HCT116 (cell line): ENCODE measurements around the gene GRM1. TPM values are rescaled to one million over a fixed set of nuclear protein-coding genes. Genes with fewer than 3 reads are reported as not detected.

Experiments used
- ATAC-seq: fragments of 200-7000 bp; cut with Tn5 transposase; 2 replicates; pipeline ENCODE4 v1.9.1; 2020; ENCODE audit warnings: mild to moderate bottlenecking, moderate library complexity
- BruUV-seq: library from RNA; stranded (reverse); fragments of 400-500 nt; replicated peaks from 2 replicates; lab custom pipeline; 2021; lab: Mats Ljungman, UMichigan
- CTCF ChIA-PET: fragments of 300-600 bp; sonication (Branson Sonifier 250); formaldehyde crosslinking; loops from one replicate; lab custom pipeline; 2021; ENCODE audit warnings: antibody characterized with exemption; lab: Charles Lee
- POLR2A ChIA-PET: fragments of 300-600, 350-600 bp; sonication (Branson Sonifier 250); formaldehyde crosslinking; loops from one replicate; lab custom pipeline; 2021; ENCODE audit warnings: antibody characterized with exemption; lab: Charles Lee
- RAD21 ChIA-PET, 2 experiments: fragments of 300-600 bp; sonication (Branson Sonifier 250); formaldehyde crosslinking; loops; one replicate each; lab custom pipeline; 2023; ENCODE audit warnings: low total read pairs in 2 of 2; ENCODE audit not compliant: uncharacterized antibody in 2 of 2, unreplicated experiment in 2 of 2, low non-redundant PET in 1 of 2; lab: Charles Lee
- DNase-seq: peaks from one replicate; pipeline ENCODE4 v3.0.0-alpha.2; 2010; ENCODE audit warnings: low read depth, low spot score
- H2AFZ ChIP-seq: fragments of 200-600 bp; shearing (Covaris generic), sonication (generic); 2 replicates; pipeline ENCODE4 v1.6.1; 2017; ENCODE audit warnings: low read depth, mixed run types, mixed read lengths, antibody characterized with exemption, low read length; ENCODE audit not compliant: poor library complexity, severe bottlenecking
- H3K27ac ChIP-seq: 2 replicates; pipeline ENCODE4 v1.5.1; 2012; ENCODE audit warnings: low read depth, low read length
- H3K27me3 ChIP-seq: fragments of 200-600 bp; sonication (generic); 2 replicates; pipeline ENCODE4 v1.6.1; 2016; ENCODE audit warnings: mixed run types, low read length, mixed read lengths; ENCODE audit not compliant: insufficient read depth
- H3K36me3 ChIP-seq, 2 experiments: fragments of 200-500 bp in 1 of 2; fragments of 200-600 bp in 1 of 2; sonication (Bioruptor generic) in 1 of 2; sonication (generic) in 1 of 2; 2 replicates each; pipeline versions ENCODE4 v1.5.1 to v1.6.1; 2014 to 2016; ENCODE audit warnings: low read length in 2 of 2, inconsistent platforms in 1 of 2, mixed read lengths in 1 of 2, mixed run types in 1 of 2; ENCODE audit not compliant: insufficient read depth in 2 of 2, control insufficient read depth in 1 of 2
- H3K4me1 ChIP-seq, 2 experiments: fragments of 200-600 bp in 1 of 2; sonication (generic) in 1 of 2; 2 replicates each; pipeline versions ENCODE4 v1.5.1 to v1.6.1; 2012 to 2017; ENCODE audit warnings: low read length in 2 of 2, inconsistent platforms in 1 of 2, mild to moderate bottlenecking in 1 of 2, mixed read lengths in 1 of 2, mixed run types in 1 of 2, moderate library complexity in 1 of 2; ENCODE audit not compliant: insufficient read depth in 2 of 2, control insufficient read depth in 1 of 2
- H3K4me2 ChIP-seq: fragments of 200-600 bp; sonication (generic); 2 replicates; pipeline ENCODE4 v1.6.1; 2017; ENCODE audit warnings: mixed run types, low read length, mixed read lengths
- H3K4me3 ChIP-seq, 2 experiments: fragments of 200-600 bp in 1 of 2; sonication (generic) in 1 of 2; replicated peaks in 1 of 2; 2 replicates each; pipeline ENCODE4 v1.5.1; 2011 to 2016; ENCODE audit warnings: low read length in 2 of 2, control low read depth in 1 of 2, low read depth in 1 of 2, mild to moderate bottlenecking in 1 of 2, mixed read lengths in 1 of 2, mixed run types in 1 of 2
- H3K79me2 ChIP-seq: fragments of 200-600 bp; sonication (generic); 2 replicates; pipeline ENCODE4 v1.6.1; 2017; ENCODE audit warnings: mild to moderate bottlenecking, mixed run types, low read length, moderate library complexity, mixed read lengths; ENCODE audit not compliant: insufficient read depth
- H3K9ac ChIP-seq: fragments of 200-600 bp; sonication (generic); 2 replicates; pipeline ENCODE4 v1.6.1; 2016; ENCODE audit warnings: low read length, mixed read lengths
- H3K9me2 ChIP-seq: fragments of 200-600 bp; sonication (generic), shearing (Covaris generic); 2 replicates; pipeline ENCODE4 v1.6.1; 2017; ENCODE audit warnings: mixed run types, mild to moderate bottlenecking, moderate library complexity; ENCODE audit not compliant: insufficient read depth
- H3K9me3 ChIP-seq, 2 experiments: fragments of 200-500 bp in 1 of 2; fragments of 200-600 bp in 1 of 2; sonication (Bioruptor generic) in 1 of 2; sonication (generic) in 1 of 2; 2 replicates each; pipeline ENCODE4 v1.6.1; 2014 to 2017; ENCODE audit warnings: low read length in 2 of 2, mixed read lengths in 2 of 2, inconsistent platforms in 1 of 2, low read depth in 1 of 2, mild to moderate bottlenecking in 1 of 2, mixed run types in 1 of 2, moderate library complexity in 1 of 2; ENCODE audit not compliant: control insufficient read depth in 1 of 2, insufficient read depth in 1 of 2
- H4K20me1 ChIP-seq: fragments of 200-600 bp; sonication (generic), shearing (Covaris generic); 2 replicates; pipeline ENCODE4 v1.6.1; 2017; ENCODE audit warnings: mixed run types, mild to moderate bottlenecking, moderate library complexity; ENCODE audit not compliant: insufficient read depth
- CBX3 ChIP-seq: IDR thresholded peaks from 2 replicates; pipeline ENCODE4 v1.6.1; 2012; ENCODE audit warnings: low read depth
- CEBPB ChIP-seq: IDR thresholded peaks from 2 replicates; pipeline ENCODE4 v1.6.1; 2012; ENCODE audit warnings: low read depth
- EZH2 ChIP-seq: fragments of 200-600 bp; sonication (generic); IDR thresholded peaks from 2 replicates; pipeline ENCODE4 v1.6.1; 2017; ENCODE audit warnings: antibody characterized with exemption, mixed run types
- EZH2phosphoT487 ChIP-seq: fragments of 200-600 bp; IDR thresholded peaks from 2 replicates; pipeline ENCODE4 v1.6.1; 2018; ENCODE audit warnings: antibody characterized with exemption, borderline replicate concordance
- POLR2AphosphoS5 ChIP-seq: IDR thresholded peaks from 2 replicates; pipeline ENCODE4 v1.6.1; 2011; ENCODE audit warnings: mild to moderate bottlenecking, low read depth, low read length, moderate library complexity
- SP1 ChIP-seq: IDR thresholded peaks from 2 replicates; pipeline ENCODE4 v1.6.1; 2012; ENCODE audit warnings: low read depth
- SRF ChIP-seq: IDR thresholded peaks from 2 replicates; pipeline ENCODE4 v1.6.1; 2012; ENCODE audit warnings: low read depth
- YY1 ChIP-seq: IDR thresholded peaks from 2 replicates; pipeline ENCODE4 v1.6.1; 2011; ENCODE audit warnings: low read length, low read depth, moderate library complexity, mild to moderate bottlenecking; ENCODE audit not compliant: insufficient replicate concordance; ENCODE audit errors: extremely low read depth
- ZNF274 ChIP-seq: fragments of 200-500 bp; sonication (Bioruptor generic); IDR thresholded peaks from 2 replicates; pipeline ENCODE4 v1.6.1; 2014; ENCODE audit warnings: mild to moderate bottlenecking, low read depth, low read length, inconsistent platforms
- intact Hi-C: fragments of 100-400 bp; cut with micrococcal nuclease; formaldehyde crosslinking; loops from 2 replicates; pipeline ENCODE4 v1.10.0; 2022
- total RNA-seq: library from RNA; stranded (reverse); gene quantifications from one replicate; pipeline ENCODE4 v1.2.1, GENCODE V29; 2021; ENCODE audit not compliant: unreplicated experiment
- TF ChIP-seq, protein P1 (sequence below), 3 experiments: fragments of 200-600 bp in 1 of 3; sonication (generic) in 1 of 3; IDR thresholded peaks in 2 of 3; conservative IDR thresholded peaks in 1 of 3; 2 replicates each; pipeline ENCODE4 v1.5.1; 2012 to 2017; ENCODE audit warnings: low read depth in 2 of 3, low read length in 2 of 3, antibody characterized with exemption in 1 of 3, borderline replicate concordance in 1 of 3, control low read depth in 1 of 3, mild to moderate bottlenecking in 1 of 3, mixed read lengths in 1 of 3, mixed run types in 1 of 3, moderate library complexity in 1 of 3; ENCODE audit not compliant: insufficient read depth in 1 of 3
- TF ChIP-seq, protein P2 (sequence below): IDR thresholded peaks from 2 replicates; pipeline ENCODE4 v1.6.1; 2012
- TF ChIP-seq, protein P3 (sequence below): IDR thresholded peaks from 2 replicates; pipeline ENCODE4 v1.6.1; 2012; ENCODE audit warnings: low read depth

GRM1 gene
- total RNA-seq, 1 experiment from 2014 or later: not detected

DNA sequence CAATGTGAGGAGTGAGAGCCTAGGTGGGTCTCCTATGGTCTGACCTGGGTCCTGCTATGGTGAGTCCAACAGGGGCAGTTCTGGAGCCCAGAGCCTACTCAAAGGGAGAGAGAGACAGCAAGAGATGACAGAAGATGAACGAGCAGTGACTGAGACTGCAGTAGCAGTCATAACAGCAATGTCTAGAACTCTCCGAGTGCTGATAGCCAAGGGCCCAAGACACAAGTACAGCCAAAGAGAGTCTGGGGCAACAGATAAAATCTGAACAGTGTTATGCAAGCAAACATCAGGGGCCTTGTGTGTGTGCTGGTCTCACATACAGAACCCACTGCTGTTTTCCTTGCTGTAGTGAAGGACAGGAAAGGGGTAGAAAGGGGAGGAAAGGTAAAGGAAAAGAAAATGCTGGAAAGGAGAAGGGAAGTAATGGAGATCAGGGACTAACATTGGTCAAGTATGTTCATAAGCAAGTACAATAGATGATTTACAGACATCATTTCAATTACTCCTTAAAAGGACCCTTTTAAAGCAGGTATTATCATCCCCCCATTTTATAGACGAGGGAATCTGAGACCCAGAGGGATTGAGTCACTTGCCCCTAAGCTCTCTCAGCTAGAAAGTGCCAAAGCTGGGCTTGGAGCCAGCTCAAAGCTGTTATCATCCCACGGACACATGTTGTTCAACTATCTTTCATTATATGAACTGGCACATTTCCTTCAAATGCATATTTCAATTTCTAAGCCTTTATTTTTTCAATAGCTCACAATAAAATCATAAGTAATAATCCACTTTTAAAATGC is 332.5 kb downstream of the GRM1 start:
- ATAC-seq (no peak), DNase-seq (no peak)
- no peak overlapping the region for H3K4me2 ChIP-seq
- no peak for TF ChIP-seq EZH2phosphoT487
- no peak for TF ChIP-seq CBX3
- no peak for TF ChIP-seq SRF
- no peak for TF ChIP-seq YY1
- ChIA-PET RAD21 (no interaction called here), POLR2A (no interaction called here), CTCF (no interaction called here)
- H3K79me2 ChIP-seq: no peaks in the 10 kb centered on the region
- H3K9me2 ChIP-seq: no peaks in the 10 kb centered on the region
- no peak overlapping the region for H3K4me3 ChIP-seq
- H3K36me3 ChIP-seq: no peaks in the 10 kb centered on the region
- no peak overlapping the region for H3K27ac ChIP-seq
- intact Hi-C loops: no loop called here
- H3K27me3 ChIP-seq: peaks cover 4% of the 10 kb centered on the region; the same call in 1 of the 2 replicates
- no peak overlapping the region for H2AFZ ChIP-seq
- H4K20me1 ChIP-seq: no peaks in the 10 kb centered on the region
- peaks cover 0 to 8% of the 10 kb centered on the region in 2 experiments; a peak in 1 of 4 replicates for H3K4me1 ChIP-seq
- no peaks in the 10 kb centered on the region for H3K9me3 ChIP-seq
- BruUV-seq: no TSS peak
- H3K9ac ChIP-seq: no peak overlapping the region

DNA sequence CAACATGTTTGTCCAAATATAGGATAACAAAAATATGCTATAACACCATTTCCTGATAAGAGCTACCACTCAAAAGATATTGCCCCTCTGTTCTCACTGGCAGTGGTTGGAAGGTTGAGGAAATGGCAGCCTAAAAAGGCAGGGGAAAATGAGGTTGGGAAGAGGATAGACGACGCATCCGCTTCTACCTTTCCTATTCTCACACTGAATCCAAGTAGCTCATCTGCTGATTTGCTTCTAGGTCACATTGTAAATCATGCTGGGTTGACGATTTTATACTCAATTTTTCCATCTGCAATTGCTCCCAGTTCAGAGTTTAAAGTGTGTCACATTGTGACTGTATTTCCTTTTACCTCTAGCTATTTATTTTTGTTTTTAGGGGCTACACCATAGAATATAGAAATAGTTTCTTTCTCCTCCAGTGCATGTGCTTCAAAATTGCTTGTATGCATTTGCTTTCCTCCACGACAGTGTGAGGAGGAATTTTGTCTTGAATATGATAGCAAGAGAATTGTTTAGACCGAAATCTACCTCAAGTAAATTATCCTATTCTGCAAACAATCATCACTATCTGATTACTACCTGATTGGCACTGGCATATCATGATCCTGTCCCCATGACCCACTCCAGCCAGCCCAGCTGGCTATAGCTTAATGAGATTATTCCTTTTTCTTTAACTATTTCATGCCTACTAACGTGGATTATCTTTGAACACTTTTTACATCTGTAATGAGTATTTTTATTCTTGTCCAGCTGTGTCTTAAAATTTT is 335.2 kb downstream of the GRM1 start:
- H3K4me1 ChIP-seq: no peaks in the 10 kb centered on the region
- no peaks in the 10 kb centered on the region for H3K9me3 ChIP-seq
- no TSS peak for BruUV-seq
- CTCF ChIA-PET: no interaction called here
- DNase-seq (no peak), ATAC-seq (no peak)
- H3K27ac ChIP-seq: no peak overlapping the region
- H3K27me3 ChIP-seq: no peaks in the 10 kb centered on the region
- no peaks in the 10 kb centered on the region for H3K9me2 ChIP-seq
- H3K4me3 ChIP-seq: no peak overlapping the region
- no peaks in the 10 kb centered on the region for H3K79me2 ChIP-seq
- POLR2A ChIA-PET: no interaction called here
- no peak overlapping the region for H2AFZ ChIP-seq
- no peaks in the 10 kb centered on the region for H4K20me1 ChIP-seq
- H3K4me2 ChIP-seq: no peak overlapping the region
- TF ChIP-seq, protein P1, sequence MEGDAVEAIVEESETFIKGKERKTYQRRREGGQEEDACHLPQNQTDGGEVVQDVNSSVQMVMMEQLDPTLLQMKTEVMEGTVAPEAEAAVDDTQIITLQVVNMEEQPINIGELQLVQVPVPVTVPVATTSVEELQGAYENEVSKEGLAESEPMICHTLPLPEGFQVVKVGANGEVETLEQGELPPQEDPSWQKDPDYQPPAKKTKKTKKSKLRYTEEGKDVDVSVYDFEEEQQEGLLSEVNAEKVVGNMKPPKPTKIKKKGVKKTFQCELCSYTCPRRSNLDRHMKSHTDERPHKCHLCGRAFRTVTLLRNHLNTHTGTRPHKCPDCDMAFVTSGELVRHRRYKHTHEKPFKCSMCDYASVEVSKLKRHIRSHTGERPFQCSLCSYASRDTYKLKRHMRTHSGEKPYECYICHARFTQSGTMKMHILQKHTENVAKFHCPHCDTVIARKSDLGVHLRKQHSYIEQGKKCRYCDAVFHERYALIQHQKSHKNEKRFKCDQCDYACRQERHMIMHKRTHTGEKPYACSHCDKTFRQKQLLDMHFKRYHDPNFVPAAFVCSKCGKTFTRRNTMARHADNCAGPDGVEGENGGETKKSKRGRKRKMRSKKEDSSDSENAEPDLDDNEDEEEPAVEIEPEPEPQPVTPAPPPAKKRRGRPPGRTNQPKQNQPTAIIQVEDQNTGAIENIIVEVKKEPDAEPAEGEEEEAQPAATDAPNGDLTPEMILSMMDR (IDR thresholded peaks at IDR 0.05 in 2 of 3, conservative IDR thresholded peaks at IDR 0.05 in 1 of 3; ENCODE audit: borderline replicate concordance in 1 of 3, insufficient read depth in 1 of 3, low read depth in 2 of 3, low read length in 2 of 3): no peak
- TF ChIP-seq SRF (no peak), CEBPB (no peak), EZH2 (no peak), ZNF274 (no peak), POLR2AphosphoS5 (no peak), SP1 (no peak)
- TF ChIP-seq, protein P2, sequence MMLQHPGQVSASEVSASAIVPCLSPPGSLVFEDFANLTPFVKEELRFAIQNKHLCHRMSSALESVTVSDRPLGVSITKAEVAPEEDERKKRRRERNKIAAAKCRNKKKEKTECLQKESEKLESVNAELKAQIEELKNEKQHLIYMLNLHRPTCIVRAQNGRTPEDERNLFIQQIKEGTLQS: no peak
- TF ChIP-seq, protein P3, sequence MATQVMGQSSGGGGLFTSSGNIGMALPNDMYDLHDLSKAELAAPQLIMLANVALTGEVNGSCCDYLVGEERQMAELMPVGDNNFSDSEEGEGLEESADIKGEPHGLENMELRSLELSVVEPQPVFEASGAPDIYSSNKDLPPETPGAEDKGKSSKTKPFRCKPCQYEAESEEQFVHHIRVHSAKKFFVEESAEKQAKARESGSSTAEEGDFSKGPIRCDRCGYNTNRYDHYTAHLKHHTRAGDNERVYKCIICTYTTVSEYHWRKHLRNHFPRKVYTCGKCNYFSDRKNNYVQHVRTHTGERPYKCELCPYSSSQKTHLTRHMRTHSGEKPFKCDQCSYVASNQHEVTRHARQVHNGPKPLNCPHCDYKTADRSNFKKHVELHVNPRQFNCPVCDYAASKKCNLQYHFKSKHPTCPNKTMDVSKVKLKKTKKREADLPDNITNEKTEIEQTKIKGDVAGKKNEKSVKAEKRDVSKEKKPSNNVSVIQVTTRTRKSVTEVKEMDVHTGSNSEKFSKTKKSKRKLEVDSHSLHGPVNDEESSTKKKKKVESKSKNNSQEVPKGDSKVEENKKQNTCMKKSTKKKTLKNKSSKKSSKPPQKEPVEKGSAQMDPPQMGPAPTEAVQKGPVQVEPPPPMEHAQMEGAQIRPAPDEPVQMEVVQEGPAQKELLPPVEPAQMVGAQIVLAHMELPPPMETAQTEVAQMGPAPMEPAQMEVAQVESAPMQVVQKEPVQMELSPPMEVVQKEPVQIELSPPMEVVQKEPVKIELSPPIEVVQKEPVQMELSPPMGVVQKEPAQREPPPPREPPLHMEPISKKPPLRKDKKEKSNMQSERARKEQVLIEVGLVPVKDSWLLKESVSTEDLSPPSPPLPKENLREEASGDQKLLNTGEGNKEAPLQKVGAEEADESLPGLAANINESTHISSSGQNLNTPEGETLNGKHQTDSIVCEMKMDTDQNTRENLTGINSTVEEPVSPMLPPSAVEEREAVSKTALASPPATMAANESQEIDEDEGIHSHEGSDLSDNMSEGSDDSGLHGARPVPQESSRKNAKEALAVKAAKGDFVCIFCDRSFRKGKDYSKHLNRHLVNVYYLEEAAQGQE: no peak
- intact Hi-C loops: no loop called here
- H3K9ac ChIP-seq: no peak overlapping the region
- no peaks in the 10 kb centered on the region for H3K36me3 ChIP-seq
- RAD21 ChIA-PET: interaction anchor here in 1 of 2 experiments (0.6 kb wide), 1 partner anchor 205 kb away, joined by 3 read pairs; no protein-coding TSS in a partner anchor
